Measurements from ENCODE around the gene ACOX3.

The ACOX3 gene

GRCh38 chr4:8374851-8375649 is 65.5 kb downstream of the ACOX3 start:
- DNase-seq (ENCODE audit: low read depth, low spot score): no peak

GRCh38 chr4:8373973-8374545 is 66.5 kb downstream of the ACOX3 start:
- DNase-seq (ENCODE audit: low read depth, low spot score): no peak

- DNase-seq (ENCODE audit: low read depth, low spot score): no peak
These were observed 67.1 kb downstream of the ACOX3 start for GRCh38 chr4:8373270-8373972.

- DNase-seq (ENCODE audit: low read depth, low spot score): no peak
These were observed 68.0 kb downstream of the ACOX3 start for GRCh38 chr4:8372506-8372905.

- DNase-seq (ENCODE audit: low read depth, low spot score): no peak
These were observed 68.9 kb downstream of the ACOX3 start for GRCh38 chr4:8371596-8371995.

GRCh38 chr4:8370835-8371595 is 69.5 kb downstream of the ACOX3 start:
- no peak for DNase-seq (ENCODE audit: low read depth, low spot score)

- DNase-seq (ENCODE audit: low read depth, low spot score): no peak
These were observed 70.3 kb downstream of the ACOX3 start for GRCh38 chr4:8370106-8370787.

- DNase-seq (ENCODE audit: low read depth, low spot score): no peak
These were observed 71.0 kb downstream of the ACOX3 start for GRCh38 chr4:8369426-8370105.

- DNase-seq (ENCODE audit: low read depth, low spot score): no peak
These were observed 71.5 kb downstream of the ACOX3 start for GRCh38 chr4:8368998-8369397.

GRCh38 chr4:8368061-8368481 is 72.5 kb downstream of the ACOX3 start:
- DNase-seq (ENCODE audit: low read depth, low spot score): no peak

GRCh38 chr4:8366601-8367000 is 73.9 kb downstream of the ACOX3 start:
- no peak for DNase-seq (ENCODE audit: low read depth, low spot score)

- DNase-seq (ENCODE audit: low read depth, low spot score): no peak
These were observed 74.6 kb downstream of the ACOX3 start for GRCh38 chr4:8365951-8366350.

- no peak for DNase-seq (ENCODE audit: low read depth, low spot score)
These were observed 75.2 kb downstream of the ACOX3 start for GRCh38 chr4:8365353-8365752.

- no peak for DNase-seq (ENCODE audit: low read depth, low spot score)
These were observed 75.6 kb downstream of the ACOX3 start for GRCh38 chr4:8364848-8365350.

- DNase-seq (ENCODE audit: low read depth, low spot score): no peak
These were observed 76.4 kb downstream of the ACOX3 start for GRCh38 chr4:8364141-8364540.

- no peak for DNase-seq (ENCODE audit: low read depth, low spot score)
These were observed 78.0 kb downstream of the ACOX3 start for GRCh38 chr4:8362483-8362882.

- no peak for DNase-seq (ENCODE audit: low read depth, low spot score)
These were observed 81.3 kb downstream of the ACOX3 start for GRCh38 chr4:8359193-8359592.

- no peak for DNase-seq (ENCODE audit: low read depth, low spot score)
These were observed 83.7 kb downstream of the ACOX3 start for GRCh38 chr4:8356856-8357255.

GRCh38 chr4:8355864-8356565 is 84.5 kb downstream of the ACOX3 start:
- DNase-seq (ENCODE audit: low read depth, low spot score): no peak

- DNase-seq (ENCODE audit: low read depth, low spot score): no peak
These were observed 85.2 kb downstream of the ACOX3 start for GRCh38 chr4:8355306-8355705.
